Parathyroid adenoma (tissue), 2 donors: ENCODE measurements around the gene AWAT2.

Experiments used
- H2AFZ ChIP-seq: fragments of 300-600 bp; sonication (generic); one replicate; pipeline ENCODE4 v1.7.0; 2017; ENCODE audit warnings: antibody characterized with exemption, mild to moderate bottlenecking
- H3K27ac ChIP-seq: fragments of 300-600 bp; sonication (generic); one replicate; pipeline ENCODE4 v1.7.0; 2017
- H3K27me3 ChIP-seq: fragments of 300-600 bp; sonication (generic); one replicate; pipeline ENCODE4 v1.7.0; 2017; ENCODE audit warnings: low read length; ENCODE audit not compliant: control insufficient read depth, insufficient read depth
- H3K36me3 ChIP-seq: fragments of 300-600 bp; sonication (generic); one replicate; pipeline ENCODE4 v1.7.0; 2017; ENCODE audit warnings: low read length; ENCODE audit not compliant: control insufficient read depth, insufficient read depth
- H3K4me1 ChIP-seq: fragments of 300-600 bp; sonication (generic); one replicate; pipeline ENCODE4 v1.7.0; 2017; ENCODE audit warnings: control low read depth
- H3K4me2 ChIP-seq: fragments of 300-600 bp; sonication (generic); one replicate; pipeline ENCODE4 v1.7.0; 2017; ENCODE audit warnings: low read length
- H3K4me3 ChIP-seq: fragments of 300-600 bp; sonication (generic); one replicate; pipeline ENCODE4 v1.7.0; 2017; ENCODE audit warnings: low read depth, low read length
- H3K79me2 ChIP-seq: fragments of 300-600 bp; sonication (generic); one replicate; pipeline ENCODE4 v1.7.0; 2017; ENCODE audit warnings: control low read depth
- H3K9ac ChIP-seq: fragments of 300-600 bp; sonication (generic); one replicate; pipeline ENCODE4 v1.7.0; 2017; ENCODE audit warnings: mild to moderate bottlenecking
- H3K9me3 ChIP-seq: fragments of 300-600 bp; sonication (generic); one replicate; pipeline ENCODE4 v1.7.0; 2017; ENCODE audit warnings: low read length; ENCODE audit not compliant: control insufficient read depth
- CTCF ChIP-seq: fragments of 300-600 bp; sonication (generic); IDR thresholded peaks from one replicate; pipeline ENCODE4 v1.7.0; 2017; ENCODE audit warnings: antibody characterized with exemption, mild to moderate bottlenecking
- donor health status: primary hyperparathyroidism.

Gene AWAT2

GRCh38 chrX:70049925-70050324, at the start of gene AWAT2:
AWAT2 (minus strand) TSS chrX:70049938; CDS start chrX:70049932, 6 bp downstream.
- no peak within 1 kb of the TSS for H3K4me2 ChIP-seq

GRCh38 chrX:70096052-70096451, 46.3 kb upstream of the AWAT2 start:
- Histone ChIP-seq H3K27ac (no peak overlapping the region), H3K4me2 (no peak overlapping the region), H3K4me1 (no peaks in the 10 kb centered on the region), H3K36me3 (no peaks in the 10 kb centered on the region), H3K9me3 (no peaks in the 10 kb centered on the region), H3K79me2 (no peaks in the 10 kb centered on the region), H2AFZ (no peak overlapping the region), H3K4me3 (no peak overlapping the region), H3K9ac (no peak overlapping the region), H3K27me3 (no peaks in the 10 kb centered on the region)
- no peak for TF ChIP-seq CTCF

More at GRCh38 chrX:70049925-70050324, at the start of gene AWAT2:
- Histone ChIP-seq H3K27me3 (no peaks in the 10 kb centered on the region), H3K4me3 (no peak within 1 kb of the TSS), H3K36me3 (no peaks in the 10 kb centered on the region), H3K9ac (no peak within 1 kb of the TSS), H3K27ac (no peak within 1 kb of the TSS), H3K9me3 (no peaks in the 10 kb centered on the region), H3K4me1 (no peaks in the 10 kb centered on the region), H3K79me2 (no peaks in the 10 kb centered on the region), H2AFZ (no peak within 1 kb of the TSS)
- TF ChIP-seq CTCF = no peak

- H3K27me3 ChIP-seq = no peaks in the 10 kb centered on the region
- no peak overlapping the region for H3K9ac ChIP-seq
- no peak overlapping the region for H2AFZ ChIP-seq
- no peak for TF ChIP-seq CTCF
- H3K36me3 ChIP-seq = no peaks in the 10 kb centered on the region
- H3K4me2 ChIP-seq = no peak overlapping the region
- H3K27ac ChIP-seq = no peak overlapping the region
- H3K79me2 ChIP-seq = no peaks in the 10 kb centered on the region
- no peaks in the 10 kb centered on the region for H3K9me3 ChIP-seq
- no peak overlapping the region for H3K4me3 ChIP-seq
- no peaks in the 10 kb centered on the region for H3K4me1 ChIP-seq
Observed at GRCh38 chrX:70092247-70092646, 42.5 kb upstream of the AWAT2 start.

GRCh38 chrX:70089604-70090297, 40.0 kb upstream of the AWAT2 start:
- no peak overlapping the region for H3K27ac ChIP-seq
- TF ChIP-seq CTCF = no peak
- H3K27me3 ChIP-seq = no peaks in the 10 kb centered on the region

GRCh38 chrX:70088751-70089150, 39.0 kb upstream of the AWAT2 start:
- TF ChIP-seq CTCF = no peak
- no peaks in the 10 kb centered on the region for H3K27me3 ChIP-seq

More at GRCh38 chrX:70089604-70090297, 40.0 kb upstream of the AWAT2 start:
- Histone ChIP-seq H3K9ac (no peak overlapping the region), H3K4me3 (no peak overlapping the region), H3K4me1 (no peaks in the 10 kb centered on the region), H3K4me2 (no peak overlapping the region), H3K36me3 (no peaks in the 10 kb centered on the region), H3K9me3 (no peaks in the 10 kb centered on the region), H2AFZ (no peak overlapping the region), H3K79me2 (no peaks in the 10 kb centered on the region)

More at GRCh38 chrX:70088751-70089150, 39.0 kb upstream of the AWAT2 start:
- no peak overlapping the region for H3K27ac ChIP-seq
- no peak overlapping the region for H2AFZ ChIP-seq
- no peaks in the 10 kb centered on the region for H3K4me1 ChIP-seq
- no peak overlapping the region for H3K4me2 ChIP-seq
- no peaks in the 10 kb centered on the region for H3K79me2 ChIP-seq
- H3K9ac ChIP-seq = no peak overlapping the region
- H3K9me3 ChIP-seq = no peaks in the 10 kb centered on the region
- no peaks in the 10 kb centered on the region for H3K36me3 ChIP-seq
- H3K4me3 ChIP-seq = no peak overlapping the region
